Tibial artery (tissue), 4 donors: ENCODE measurements around the gene DRD1.
"Not testable (repeated sequence)": the region's sequence is repeated elsewhere in the genome, so short reads cannot be mapped to it uniquely, and the experiment has no call there.

ENCODE experiments used
- DNase-seq, 2 donors: peaks; one replicate each; pipeline ENCODE4 v3.0.0-alpha.2; 2019
- H3K27ac ChIP-seq, 2 donors: fragments of 200-600 bp; sonication (generic) in 1 of 2; 1 replicate in 1 of 2; 2 replicates in 1 of 2; pipeline ENCODE4 v1.5.1; 2018 to 2019; ENCODE audit warnings: mild to moderate bottlenecking in 1 of 2
- H3K27me3 ChIP-seq, 2 donors: fragments of 200-600 bp; sonication (generic) in 1 of 2; one replicate each; pipeline versions ENCODE4 v1.5.1 to v1.6.0; 2016 to 2019
- H3K36me3 ChIP-seq, 3 donors: fragments of 200-600 bp; sonication (generic) in 2 of 3; one replicate each; pipeline ENCODE4 v1.5.1; 2016 to 2019; ENCODE audit warnings: mild to moderate bottlenecking in 2 of 3
- H3K4me1 ChIP-seq, 4 donors: fragments of 200-600 bp; sonication (generic) in 2 of 4; 1 replicate in 3 of 4; 2 replicates in 1 of 4; pipeline ENCODE4 v1.5.1; 2016 to 2019
- H3K4me3 ChIP-seq, 2 donors: fragments of 200-600 bp; sonication (generic) in 1 of 2; 1 replicate in 1 of 2; 2 replicates in 1 of 2; pipeline ENCODE4 v1.5.1; 2018 to 2019; ENCODE audit warnings: mild to moderate bottlenecking in 2 of 2
- H3K9me3 ChIP-seq, 3 donors: fragments of 200-600 bp; sonication (generic) in 1 of 3; one replicate each; pipeline ENCODE4 v1.5.1; 2016 to 2019
- intact Hi-C: fragments of 100-400 bp; cut with DNase I; formaldehyde crosslinking; loops from one replicate; pipeline ENCODE4 v1.15.0; 2023; ENCODE audit warnings: low total_unique reads
- TF ChIP-seq, protein P1 (sequence below), 2 experiments: fragments of 200-600 bp in 1 of 2; fragments of 450-650 bp in 1 of 2; IDR thresholded peaks; one replicate each; pipeline ENCODE4 v1.5.1; 2017 to 2019; ENCODE audit warnings: antibody characterized with exemption in 2 of 2, mild to moderate bottlenecking in 1 of 2, moderate library complexity in 1 of 2

The DRD1 gene

GRCh38 chr5:175456105-175456742 lies 12.2 kb upstream of the DRD1 start:
- no peaks in the 10 kb centered on the region for H3K36me3 ChIP-seq
- no peaks in the 10 kb centered on the region for H3K4me1 ChIP-seq
- DNase-seq = no peak
- H3K4me3 ChIP-seq = no peak overlapping the region
- no peaks in the 10 kb centered on the region for H3K9me3 ChIP-seq
- peaks cover 0 to 29% of the 10 kb centered on the region in 2 donors for H3K27me3 ChIP-seq
- H3K27ac ChIP-seq = no peak overlapping the region
- TF ChIP-seq, protein P1, sequence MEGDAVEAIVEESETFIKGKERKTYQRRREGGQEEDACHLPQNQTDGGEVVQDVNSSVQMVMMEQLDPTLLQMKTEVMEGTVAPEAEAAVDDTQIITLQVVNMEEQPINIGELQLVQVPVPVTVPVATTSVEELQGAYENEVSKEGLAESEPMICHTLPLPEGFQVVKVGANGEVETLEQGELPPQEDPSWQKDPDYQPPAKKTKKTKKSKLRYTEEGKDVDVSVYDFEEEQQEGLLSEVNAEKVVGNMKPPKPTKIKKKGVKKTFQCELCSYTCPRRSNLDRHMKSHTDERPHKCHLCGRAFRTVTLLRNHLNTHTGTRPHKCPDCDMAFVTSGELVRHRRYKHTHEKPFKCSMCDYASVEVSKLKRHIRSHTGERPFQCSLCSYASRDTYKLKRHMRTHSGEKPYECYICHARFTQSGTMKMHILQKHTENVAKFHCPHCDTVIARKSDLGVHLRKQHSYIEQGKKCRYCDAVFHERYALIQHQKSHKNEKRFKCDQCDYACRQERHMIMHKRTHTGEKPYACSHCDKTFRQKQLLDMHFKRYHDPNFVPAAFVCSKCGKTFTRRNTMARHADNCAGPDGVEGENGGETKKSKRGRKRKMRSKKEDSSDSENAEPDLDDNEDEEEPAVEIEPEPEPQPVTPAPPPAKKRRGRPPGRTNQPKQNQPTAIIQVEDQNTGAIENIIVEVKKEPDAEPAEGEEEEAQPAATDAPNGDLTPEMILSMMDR (IDR thresholded peaks at IDR 0.05) = no peak
- intact Hi-C loops = no loop called here

- H3K9me3 ChIP-seq, H3K36me3 ChIP-seq, DNase-seq, H3K27ac ChIP-seq, H3K4me3 ChIP-seq, H3K4me1 ChIP-seq, intact Hi-C loops: not testable (repeated sequence)
- H3K27me3 ChIP-seq = peaks cover 0 to 29% of the 10 kb centered on the region in 2 donors
These were observed 10.4 kb upstream of the DRD1 start for GRCh38 chr5:175454338-175454737.

DNA sequence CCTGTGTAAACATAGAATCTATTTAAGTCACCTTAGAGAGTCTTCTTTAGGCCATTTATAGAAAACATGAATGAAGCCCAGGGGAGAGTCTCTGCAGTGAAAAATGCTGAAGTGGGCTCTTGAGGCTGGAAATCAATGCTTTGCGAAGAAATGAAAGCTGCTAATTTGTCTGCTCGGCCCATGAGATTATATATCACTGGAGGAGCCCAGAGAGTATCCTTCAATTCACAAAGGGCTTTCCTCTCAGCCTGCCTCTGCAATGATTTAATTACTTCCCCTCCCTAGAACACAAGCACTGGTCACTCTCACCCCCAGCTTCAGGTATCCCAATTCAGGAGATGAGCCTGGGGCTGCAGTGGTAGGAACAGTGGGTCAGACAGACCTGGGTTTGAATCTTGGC lies 8.2 kb upstream of the DRD1 start:
- Histone ChIP-seq H3K36me3 (no peaks in the 10 kb centered on the region), H3K4me1 (no peaks in the 10 kb centered on the region), H3K9me3 (no peaks in the 10 kb centered on the region), H3K27ac (no peak overlapping the region), H3K4me3 (no peak overlapping the region), H3K27me3 (peaks cover 0 to 26% of the 10 kb centered on the region in 2 donors)
- intact Hi-C loops = no loop called here
- TF ChIP-seq, protein P1 (IDR thresholded peaks at IDR 0.05) = no peak
- DNase-seq = no peak

GRCh38 chr5:175448276-175448675 lies 4.3 kb upstream of the DRD1 start:
- Histone ChIP-seq H3K36me3 (no peaks in the 10 kb centered on the region), H3K9me3 (no peaks in the 10 kb centered on the region), H3K27me3 (peaks cover 0 to 21% of the 10 kb centered on the region in 2 donors), H3K4me3 (no peak overlapping the region), H3K4me1 (peaks cover 0 to 25% (median 20%) of the 10 kb centered on the region in 4 donors), H3K27ac (no peak overlapping the region)
- intact Hi-C loops = no loop called here
- TF ChIP-seq, protein P1 (IDR thresholded peaks at IDR 0.05) = no peak
- no peak for DNase-seq

DNA sequence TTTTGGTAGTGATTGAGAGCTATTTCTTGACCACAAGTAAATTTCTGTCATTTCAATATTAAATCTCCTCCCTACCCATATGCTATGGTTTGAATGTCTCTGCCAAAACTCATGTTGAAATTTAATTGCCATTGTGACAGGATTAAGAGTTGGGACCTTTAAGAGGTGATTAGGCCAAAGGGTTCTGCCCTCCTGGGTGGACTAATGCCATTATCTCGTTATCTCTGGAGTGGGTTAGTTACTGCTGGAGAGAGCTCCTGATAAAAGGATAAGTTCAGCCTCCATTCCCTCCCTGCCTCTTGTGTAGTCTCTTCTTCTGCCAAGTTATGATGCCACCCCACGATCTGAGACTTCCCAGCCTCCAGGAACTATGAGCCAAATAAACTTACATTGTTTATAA lies 3.6 kb upstream of the DRD1 start:
- Histone ChIP-seq H3K36me3 (no peaks in the 10 kb centered on the region), H3K4me1 (peaks cover 0 to 32% (median 20%) of the 10 kb centered on the region in 4 donors), H3K27ac (no peak overlapping the region), H3K9me3 (no peaks in the 10 kb centered on the region), H3K4me3 (no peak overlapping the region), H3K27me3 (peaks cover 0 to 21% of the 10 kb centered on the region in 2 donors)
- intact Hi-C loops = no loop called here
- TF ChIP-seq, protein P1 (IDR thresholded peaks at IDR 0.05) = no peak
- DNase-seq = no peak

DNA sequence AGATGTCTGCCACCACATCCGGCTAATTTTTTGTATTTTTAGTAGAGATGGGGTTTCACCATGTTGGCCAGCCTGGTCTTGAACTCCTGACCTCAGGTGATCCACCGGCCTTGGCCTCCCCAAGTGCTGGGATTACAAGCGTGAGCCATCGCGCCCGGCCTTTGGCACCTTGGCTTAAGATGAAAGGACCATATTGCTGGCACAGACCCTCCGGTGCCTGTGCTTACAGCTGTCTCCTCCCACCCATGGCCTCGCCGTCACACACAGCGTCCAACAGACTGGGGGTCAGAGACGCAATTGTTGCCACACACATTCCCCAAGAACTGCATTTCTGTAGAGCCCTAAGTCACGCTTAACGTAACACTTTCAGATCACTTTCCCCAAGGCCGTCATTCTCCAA lies 2.4 kb upstream of the DRD1 start:
- intact Hi-C loops, H3K9me3 ChIP-seq, DNase-seq, H3K27ac ChIP-seq, H3K4me3 ChIP-seq, H3K36me3 ChIP-seq: not testable (repeated sequence)
- Histone ChIP-seq H3K4me1 (peaks cover 0 to 44% (median 20%) of the 10 kb centered on the region in 4 donors), H3K27me3 (peaks cover 0 to 15% of the 10 kb centered on the region in 2 donors)
